ENCODE data around the gene GALNTL6. TPM values are rescaled to one million over a fixed set of nuclear protein-coding genes. Genes with fewer than 3 reads are reported as not detected.

Gene GALNTL6
- total and polyA plus RNA-seq, 2 experiments from 2014 or later, result 0.38 to 0.40 TPM

DNA sequence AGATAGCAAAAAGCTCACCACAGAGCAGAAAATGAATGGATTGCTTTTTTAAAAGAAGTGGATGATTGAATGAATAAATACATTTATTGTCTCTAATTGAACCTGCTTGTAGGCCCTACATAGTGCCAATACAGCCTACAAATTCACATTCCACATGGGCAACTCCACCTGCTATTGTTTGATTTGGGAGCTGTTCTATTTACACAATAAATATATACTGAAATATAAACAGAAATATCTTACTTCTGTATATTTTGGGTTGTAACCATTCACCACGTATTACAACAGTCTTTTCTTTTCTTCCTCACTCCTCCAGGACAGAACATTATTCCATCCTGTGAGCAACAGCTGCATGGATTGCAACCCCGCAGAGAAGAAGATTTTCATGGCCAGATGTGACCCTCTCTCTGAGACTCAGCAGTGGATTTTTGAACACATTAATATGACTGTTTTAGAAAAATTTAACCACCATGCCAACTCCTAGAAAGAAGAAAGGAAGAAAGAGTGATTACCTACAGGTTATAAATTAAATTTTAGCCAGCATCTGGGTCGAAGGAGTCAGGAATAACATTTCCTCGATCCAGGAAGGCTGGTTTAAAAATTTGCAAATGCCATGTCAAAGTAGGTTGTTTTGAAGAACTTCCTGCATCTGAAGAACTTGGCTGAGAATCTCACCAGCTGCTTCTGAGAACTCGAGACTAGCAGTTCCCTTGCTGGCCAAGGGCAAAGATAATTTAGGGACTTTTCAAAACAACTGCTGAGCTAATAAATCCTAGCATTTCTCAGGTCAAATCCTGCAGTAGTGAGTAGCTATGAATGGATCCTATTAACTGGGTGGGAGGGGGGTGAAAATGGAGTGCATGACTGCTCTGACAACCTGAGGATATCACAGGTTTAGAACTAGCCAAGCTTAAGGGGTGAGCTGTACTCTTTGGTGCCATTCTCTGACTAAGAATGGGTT, 1226.7 kb downstream of the GALNTL6 start:
- H3K4me3 ChIP-seq, result no peak overlapping the region

More for the DNA sequence above, 1226.7 kb downstream of the GALNTL6 start:
- DNase-seq (ENCODE audit: low spot score) (no peak), ATAC-seq (peak; percentile 48)
- Mint-ChIP-seq H3K27me3 (ENCODE audit: insufficient read depth, low read depth, poor library complexity) (peaks cover 5% of the 10 kb centered on the region), H3K4me1 (peaks cover 31% of the 10 kb centered on the region), H3K36me3 (ENCODE audit: low read depth) (no peaks in the 10 kb centered on the region), H3K4me3 (no peak overlapping the region), H3K27ac (peak overlapping the region; percentile 24; the same call in 1 of the 2 replicates), H3K9me3 (peaks cover 13% of the 10 kb centered on the region; the same call in 1 of the 3 replicates)
- H3K4me2 ChIP-seq, result 0 out of 2 replicates have a peak overlapping the region, but pooled peaks have one; percentile 59
- no peaks in the 10 kb centered on the region for H3K36me3 ChIP-seq (ENCODE audit: insufficient read depth)
- peak overlapping the region; percentile 93 for H2AFZ ChIP-seq
- no peaks in the 10 kb centered on the region for H3K79me2 ChIP-seq (replicated peaks; ENCODE audit: insufficient read depth)
- peaks cover 38% of the 10 kb centered on the region for H3K4me1 ChIP-seq (ENCODE audit: insufficient read depth)
- H3K27ac ChIP-seq (ENCODE audit: low read depth), result no peak overlapping the region
- H3K9me2 ChIP-seq (ENCODE audit: insufficient read depth), result no peaks in the 10 kb centered on the region
- no peaks in the 10 kb centered on the region for H3F3A ChIP-seq (replicated peaks; ENCODE audit: low read depth)
- H4K20me1 ChIP-seq (replicated peaks; ENCODE audit: insufficient read depth), result no peaks in the 10 kb centered on the region
- no peak for TF ChIP-seq ZNF331 (CRISPR knock-in tag; IDR thresholded peaks at IDR 0.05; ENCODE audit: low read depth)
- TF ChIP-seq, protein P1, sequence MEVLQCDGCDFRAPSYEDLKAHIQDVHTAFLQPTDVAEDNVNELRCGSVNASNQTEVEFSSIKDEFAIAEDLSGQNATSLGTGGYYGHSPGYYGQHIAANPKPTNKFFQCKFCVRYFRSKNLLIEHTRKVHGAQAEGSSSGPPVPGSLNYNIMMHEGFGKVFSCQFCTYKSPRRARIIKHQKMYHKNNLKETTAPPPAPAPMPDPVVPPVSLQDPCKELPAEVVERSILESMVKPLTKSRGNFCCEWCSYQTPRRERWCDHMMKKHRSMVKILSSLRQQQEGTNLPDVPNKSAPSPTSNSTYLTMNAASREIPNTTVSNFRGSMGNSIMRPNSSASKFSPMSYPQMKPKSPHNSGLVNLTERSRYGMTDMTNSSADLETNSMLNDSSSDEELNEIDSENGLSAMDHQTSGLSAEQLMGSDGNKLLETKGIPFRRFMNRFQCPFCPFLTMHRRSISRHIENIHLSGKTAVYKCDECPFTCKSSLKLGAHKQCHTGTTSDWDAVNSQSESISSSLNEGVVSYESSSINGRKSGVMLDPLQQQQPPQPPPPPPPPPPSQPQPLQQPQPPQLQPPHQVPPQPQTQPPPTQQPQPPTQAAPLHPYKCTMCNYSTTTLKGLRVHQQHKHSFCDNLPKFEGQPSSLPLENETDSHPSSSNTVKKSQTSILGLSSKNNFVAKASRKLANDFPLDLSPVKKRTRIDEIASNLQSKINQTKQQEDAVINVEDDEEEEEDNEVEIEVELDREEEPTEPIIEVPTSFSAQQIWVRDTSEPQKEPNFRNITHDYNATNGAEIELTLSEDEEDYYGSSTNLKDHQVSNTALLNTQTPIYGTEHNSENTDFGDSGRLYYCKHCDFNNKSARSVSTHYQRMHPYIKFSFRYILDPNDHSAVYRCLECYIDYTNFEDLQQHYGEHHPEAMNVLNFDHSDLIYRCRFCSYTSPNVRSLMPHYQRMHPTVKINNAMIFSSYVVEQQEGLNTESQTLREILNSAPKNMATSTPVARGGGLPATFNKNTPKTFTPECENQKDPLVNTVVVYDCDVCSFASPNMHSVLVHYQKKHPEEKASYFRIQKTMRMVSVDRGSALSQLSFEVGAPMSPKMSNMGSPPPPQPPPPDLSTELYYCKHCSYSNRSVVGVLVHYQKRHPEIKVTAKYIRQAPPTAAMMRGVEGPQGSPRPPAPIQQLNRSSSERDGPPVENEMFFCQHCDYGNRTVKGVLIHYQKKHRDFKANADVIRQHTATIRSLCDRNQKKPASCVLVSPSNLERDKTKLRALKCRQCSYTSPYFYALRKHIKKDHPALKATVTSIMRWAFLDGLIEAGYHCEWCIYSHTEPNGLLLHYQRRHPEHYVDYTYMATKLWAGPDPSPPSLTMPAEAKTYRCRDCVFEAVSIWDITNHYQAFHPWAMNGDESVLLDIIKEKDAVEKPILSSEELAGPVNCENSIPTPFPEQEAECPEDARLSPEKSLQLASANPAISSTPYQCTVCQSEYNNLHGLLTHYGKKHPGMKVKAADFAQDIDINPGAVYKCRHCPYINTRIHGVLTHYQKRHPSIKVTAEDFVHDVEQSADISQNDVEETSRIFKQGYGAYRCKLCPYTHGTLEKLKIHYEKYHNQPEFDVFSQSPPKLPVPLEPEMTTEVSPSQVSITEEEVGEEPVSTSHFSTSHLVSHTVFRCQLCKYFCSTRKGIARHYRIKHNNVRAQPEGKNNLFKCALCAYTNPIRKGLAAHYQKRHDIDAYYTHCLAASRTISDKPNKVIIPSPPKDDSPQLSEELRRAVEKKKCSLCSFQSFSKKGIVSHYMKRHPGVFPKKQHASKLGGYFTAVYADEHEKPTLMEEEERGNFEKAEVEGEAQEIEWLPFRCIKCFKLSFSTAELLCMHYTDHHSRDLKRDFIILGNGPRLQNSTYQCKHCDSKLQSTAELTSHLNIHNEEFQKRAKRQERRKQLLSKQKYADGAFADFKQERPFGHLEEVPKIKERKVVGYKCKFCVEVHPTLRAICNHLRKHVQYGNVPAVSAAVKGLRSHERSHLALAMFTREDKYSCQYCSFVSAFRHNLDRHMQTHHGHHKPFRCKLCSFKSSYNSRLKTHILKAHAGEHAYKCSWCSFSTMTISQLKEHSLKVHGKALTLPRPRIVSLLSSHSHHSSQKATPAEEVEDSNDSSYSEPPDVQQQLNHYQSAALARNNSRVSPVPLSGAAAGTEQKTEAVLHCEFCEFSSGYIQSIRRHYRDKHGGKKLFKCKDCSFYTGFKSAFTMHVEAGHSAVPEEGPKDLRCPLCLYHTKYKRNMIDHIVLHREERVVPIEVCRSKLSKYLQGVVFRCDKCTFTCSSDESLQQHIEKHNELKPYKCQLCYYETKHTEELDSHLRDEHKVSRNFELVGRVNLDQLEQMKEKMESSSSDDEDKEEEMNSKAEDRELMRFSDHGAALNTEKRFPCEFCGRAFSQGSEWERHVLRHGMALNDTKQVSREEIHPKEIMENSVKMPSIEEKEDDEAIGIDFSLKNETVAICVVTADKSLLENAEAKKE (CRISPR knock-in tag; IDR thresholded peaks at IDR 0.05), result no peak
- no peak for TF ChIP-seq EZH2phosphoT487 (IDR thresholded peaks at IDR 0.05; ENCODE audit: unreplicated experiment)
- TF ChIP-seq, protein P2, sequence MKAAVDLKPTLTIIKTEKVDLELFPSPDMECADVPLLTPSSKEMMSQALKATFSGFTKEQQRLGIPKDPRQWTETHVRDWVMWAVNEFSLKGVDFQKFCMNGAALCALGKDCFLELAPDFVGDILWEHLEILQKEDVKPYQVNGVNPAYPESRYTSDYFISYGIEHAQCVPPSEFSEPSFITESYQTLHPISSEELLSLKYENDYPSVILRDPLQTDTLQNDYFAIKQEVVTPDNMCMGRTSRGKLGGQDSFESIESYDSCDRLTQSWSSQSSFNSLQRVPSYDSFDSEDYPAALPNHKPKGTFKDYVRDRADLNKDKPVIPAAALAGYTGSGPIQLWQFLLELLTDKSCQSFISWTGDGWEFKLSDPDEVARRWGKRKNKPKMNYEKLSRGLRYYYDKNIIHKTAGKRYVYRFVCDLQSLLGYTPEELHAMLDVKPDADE (IDR thresholded peaks at IDR 0.05), result no peak
- TF ChIP-seq, protein P3, sequence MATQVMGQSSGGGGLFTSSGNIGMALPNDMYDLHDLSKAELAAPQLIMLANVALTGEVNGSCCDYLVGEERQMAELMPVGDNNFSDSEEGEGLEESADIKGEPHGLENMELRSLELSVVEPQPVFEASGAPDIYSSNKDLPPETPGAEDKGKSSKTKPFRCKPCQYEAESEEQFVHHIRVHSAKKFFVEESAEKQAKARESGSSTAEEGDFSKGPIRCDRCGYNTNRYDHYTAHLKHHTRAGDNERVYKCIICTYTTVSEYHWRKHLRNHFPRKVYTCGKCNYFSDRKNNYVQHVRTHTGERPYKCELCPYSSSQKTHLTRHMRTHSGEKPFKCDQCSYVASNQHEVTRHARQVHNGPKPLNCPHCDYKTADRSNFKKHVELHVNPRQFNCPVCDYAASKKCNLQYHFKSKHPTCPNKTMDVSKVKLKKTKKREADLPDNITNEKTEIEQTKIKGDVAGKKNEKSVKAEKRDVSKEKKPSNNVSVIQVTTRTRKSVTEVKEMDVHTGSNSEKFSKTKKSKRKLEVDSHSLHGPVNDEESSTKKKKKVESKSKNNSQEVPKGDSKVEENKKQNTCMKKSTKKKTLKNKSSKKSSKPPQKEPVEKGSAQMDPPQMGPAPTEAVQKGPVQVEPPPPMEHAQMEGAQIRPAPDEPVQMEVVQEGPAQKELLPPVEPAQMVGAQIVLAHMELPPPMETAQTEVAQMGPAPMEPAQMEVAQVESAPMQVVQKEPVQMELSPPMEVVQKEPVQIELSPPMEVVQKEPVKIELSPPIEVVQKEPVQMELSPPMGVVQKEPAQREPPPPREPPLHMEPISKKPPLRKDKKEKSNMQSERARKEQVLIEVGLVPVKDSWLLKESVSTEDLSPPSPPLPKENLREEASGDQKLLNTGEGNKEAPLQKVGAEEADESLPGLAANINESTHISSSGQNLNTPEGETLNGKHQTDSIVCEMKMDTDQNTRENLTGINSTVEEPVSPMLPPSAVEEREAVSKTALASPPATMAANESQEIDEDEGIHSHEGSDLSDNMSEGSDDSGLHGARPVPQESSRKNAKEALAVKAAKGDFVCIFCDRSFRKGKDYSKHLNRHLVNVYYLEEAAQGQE (IDR thresholded peaks at IDR 0.05; ENCODE audit: unreplicated experiment), result no peak
- H3K27me3 ChIP-seq (ENCODE audit: insufficient read depth), result no peaks in the 10 kb centered on the region
